Gastrocnemius medialis (tissue), 4 donors: ENCODE data around the gene INHA. TPM values are rescaled to one million over a fixed set of nuclear protein-coding genes. Genes with fewer than 3 reads are reported as not detected.

ENCODE experiments used
- ATAC-seq, 2 donors: fragments of 150-250 bp; one replicate each; pipeline ENCODE4 v1.9.1; 2016
- DNase-seq, 2 donors: peaks; one replicate each; pipeline ENCODE4 v3.0.0-alpha.2; 2019
- H3K27ac ChIP-seq, 4 donors: fragments of 200-600 bp; sonication (generic); 1 replicate in 1 of 4; 2 replicates in 3 of 4; pipeline ENCODE4 v1.5.1; 2016 to 2018; ENCODE audit warnings: mild to moderate bottlenecking in 2 of 4, moderate library complexity in 1 of 4
- H3K27me3 ChIP-seq, 3 donors: fragments of 200-600 bp; sonication (generic) in 2 of 3; 1 replicate in 1 of 3; 2 replicates in 2 of 3; pipeline versions ENCODE4 v1.5.1 to v1.6.0; 2016 to 2019; ENCODE audit warnings: mild to moderate bottlenecking in 1 of 3, moderate library complexity in 1 of 3
- H3K36me3 ChIP-seq, 2 donors: fragments of 200-600 bp; sonication (generic) in 1 of 2; one replicate each; pipeline ENCODE4 v1.5.1; 2017 to 2018
- H3K4me1 ChIP-seq, 2 donors: fragments of 200-600 bp; sonication (generic) in 1 of 2; one replicate each; pipeline ENCODE4 v1.5.1; 2016 to 2017; ENCODE audit warnings: mild to moderate bottlenecking in 2 of 2
- H3K4me3 ChIP-seq, 4 donors: fragments of 200-600 bp; sonication (generic) in 3 of 4; 1 replicate in 1 of 4; 2 replicates in 3 of 4; pipeline ENCODE4 v1.5.1; 2016 to 2019; ENCODE audit warnings: mild to moderate bottlenecking in 2 of 4
- H3K9me3 ChIP-seq, 3 donors: fragments of 200-600 bp; sonication (generic) in 2 of 3; 1 replicate in 1 of 3; 2 replicates in 2 of 3; pipeline ENCODE4 v1.5.1; 2016 to 2019
- CTCF ChIP-seq, 5 experiments: fragments of 450-650 bp in 3 of 5; fragments of 200-600 bp in 2 of 5; sonication (generic) in 2 of 5; IDR thresholded peaks in 4 of 5; conservative IDR thresholded peaks in 1 of 5; 1 replicate in 4 of 5; 2 replicates in 1 of 5; pipeline ENCODE4 v1.5.1; 2016 to 2019; ENCODE audit warnings: antibody characterized with exemption in 5 of 5, mild to moderate bottlenecking in 3 of 5, moderate library complexity in 3 of 5
- POLR2A ChIP-seq, 2 donors: fragments of 450-650 bp; IDR thresholded peaks; one replicate each; pipeline ENCODE4 v1.6.1; 2017; ENCODE audit warnings: antibody characterized with exemption in 2 of 2, mild to moderate bottlenecking in 2 of 2, moderate library complexity in 2 of 2
- in situ Hi-C, 4 donors: fragments of 200-750 bp; cut with MboI; loops; one replicate each; pipeline versions ENCODE4 v1.15.0 to v1.8.0; 2017; ENCODE audit warnings: low sequenced_read_pairs in 4 of 4
- intact Hi-C: fragments of 100-400 bp; cut with DNase I; formaldehyde crosslinking; loops from one replicate; pipeline ENCODE4 v1.15.1; 2023; ENCODE audit warnings: low total_unique reads
- total RNA-seq, 4 donors: library from RNA; depleted of rRNA; stranded (reverse); fragments of >200 nt; gene quantifications; one replicate each; pipeline versions ENCODE4 v1.1.0 to v1.2.3, GENCODE V29; 2016

Gene INHA
- total RNA-seq, 4 donors from 2014 or later = 0.29 to 3.5 TPM; not detected in 2

GRCh38 chr2:219552382-219553167 is 19.5 kb upstream of the INHA start:
- H3K27me3 ChIP-seq = no peaks in the 10 kb centered on the region

GRCh38 chr2:219553168-219553417 is 19.0 kb upstream of the INHA start:
- in situ Hi-C loops = no loop called here
- intact Hi-C loops = no loop called here
- Histone ChIP-seq H3K9me3 (no peaks in the 10 kb centered on the region), H3K27me3 (no peaks in the 10 kb centered on the region), H3K27ac (no peak overlapping the region), H3K36me3 (peaks cover 0 to 3% of the 10 kb centered on the region in 2 donors), H3K4me3 (peak overlapping the region; percentile 57 to 67 (median 64)), H3K4me1 (peaks cover 8 to 17% of the 10 kb centered on the region in 2 donors)
- DNase-seq (no peak), ATAC-seq (no peak)
- TF ChIP-seq CTCF (IDR thresholded peaks at IDR 0.05 in 4 of 5, conservative IDR thresholded peaks at IDR 0.05 in 1 of 5) (no peak), POLR2A (IDR thresholded peaks at IDR 0.05) (no peak)

More at GRCh38 chr2:219552382-219553167, 19.5 kb upstream of the INHA start:
- H3K36me3 ChIP-seq = peaks cover 0 to 3% of the 10 kb centered on the region in 2 donors
- H3K4me1 ChIP-seq = peaks cover 8 to 17% of the 10 kb centered on the region in 2 donors
- intact Hi-C loops (no loop called here), in situ Hi-C loops (no loop called here)
- peak overlapping the region; percentile 57 to 67 (median 64) for H3K4me3 ChIP-seq
- ATAC-seq (peak; percentile 93), DNase-seq (peak; percentile 65 to 73)
- peak overlapping the region in 3 of 4 donors; percentile 28 to 45 (median 41) for H3K27ac ChIP-seq
- H3K9me3 ChIP-seq = no peaks in the 10 kb centered on the region
- TF ChIP-seq POLR2A (IDR thresholded peaks at IDR 0.05) = no peak
- TF ChIP-seq CTCF (IDR thresholded peaks at IDR 0.05 in 4 of 5, conservative IDR thresholded peaks at IDR 0.05 in 1 of 5) = no peak

- Histone ChIP-seq H3K36me3 (peaks cover 0 to 3% of the 10 kb centered on the region in 2 donors), H3K4me3 (no peak overlapping the region), H3K4me1 (peaks cover 8 to 17% of the 10 kb centered on the region in 2 donors), H3K9me3 (no peaks in the 10 kb centered on the region), H3K27ac (no peak overlapping the region), H3K27me3 (no peaks in the 10 kb centered on the region)
- no peak for TF ChIP-seq CTCF (IDR thresholded peaks at IDR 0.05 in 4 of 5, conservative IDR thresholded peaks at IDR 0.05 in 1 of 5)
- no peak for TF ChIP-seq POLR2A (IDR thresholded peaks at IDR 0.05)
- in situ Hi-C loops = no loop called here
- ATAC-seq (no peak), DNase-seq (no peak)
- intact Hi-C loops = no loop called here
Observed at GRCh38 chr2:219553463-219553963, 18.6 kb upstream of the INHA start.

- intact Hi-C loops (no loop called here), in situ Hi-C loops (no loop called here)
- Histone ChIP-seq H3K27me3 (no peaks in the 10 kb centered on the region), H3K36me3 (peaks cover 0 to 8% of the 10 kb centered on the region in 2 donors), H3K9me3 (no peaks in the 10 kb centered on the region), H3K4me3 (no peak overlapping the region), H3K27ac (no peak overlapping the region), H3K4me1 (peaks cover 8 to 17% of the 10 kb centered on the region in 2 donors)
- no peak for TF ChIP-seq POLR2A (IDR thresholded peaks at IDR 0.05)
- no peak for TF ChIP-seq CTCF (IDR thresholded peaks at IDR 0.05 in 4 of 5, conservative IDR thresholded peaks at IDR 0.05 in 1 of 5)
- no peak for ATAC-seq
- no peak for DNase-seq
Observed at GRCh38 chr2:219554350-219554749, 17.8 kb upstream of the INHA start.
